ENCODE data around the gene AQP7.

DNA sequence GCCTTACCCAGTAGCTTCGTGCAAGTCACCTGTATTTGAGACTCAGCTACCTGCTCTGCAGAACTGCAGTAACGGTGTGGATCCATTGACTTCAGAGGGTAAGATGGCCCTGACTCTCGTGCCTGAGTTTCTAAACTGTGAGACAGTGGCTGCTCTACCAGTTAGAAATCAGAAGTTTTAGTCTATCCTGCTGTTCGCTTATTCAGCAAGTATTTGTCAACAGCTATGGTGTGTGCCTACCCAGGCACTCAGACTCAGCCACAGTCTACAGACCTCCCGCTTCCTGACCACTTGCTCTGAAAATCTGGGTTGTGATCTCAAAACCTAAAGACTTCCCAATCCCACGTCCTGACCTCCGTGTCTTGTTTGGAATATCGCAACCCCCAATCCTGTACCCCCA, 31.5 kb upstream of the AQP7 start:
- TF ChIP-seq CTCF (IDR thresholded peaks at IDR 0.05 in 8 of 11, conservative IDR thresholded peaks at IDR 0.05 in 3 of 11), result no peak
- TF ChIP-seq POLR2A (IDR thresholded peaks at IDR 0.05), result no peak
- TF ChIP-seq POLR2AphosphoS5 (IDR thresholded peaks at IDR 0.05), result no peak
